Retinal pigment epithelial cell (primary cell): Measurements from ENCODE around the gene UBE2E1.

ENCODE experiments used
- DNase-seq: peaks from one replicate; pipeline ENCODE4 v3.0.0-alpha.2; 2010; ENCODE audit warnings: low read depth
- H3K4me3 ChIP-seq: 2 replicates; pipeline ENCODE4 v1.5.1; 2011; ENCODE audit warnings: mild to moderate bottlenecking, low read length, control low read depth, moderate library complexity
- CTCF ChIP-seq: conservative IDR thresholded peaks from 2 replicates; pipeline ENCODE4 v1.5.1; 2011; ENCODE audit warnings: low read depth, low read length, control low read depth, inconsistent platforms

UBE2E1 gene

GRCh38 chr3:23931597-23931996, 125.8 kb downstream of the UBE2E1 start:
- H3K4me3 ChIP-seq, result no peak overlapping the region
- TF ChIP-seq CTCF, result no peak

GRCh38 chr3:23932571-23932970, 126.8 kb downstream of the UBE2E1 start:
- no peak for TF ChIP-seq CTCF
- no peak for DNase-seq
- H3K4me3 ChIP-seq, result no peak overlapping the region

More at GRCh38 chr3:23931597-23931996, 125.8 kb downstream of the UBE2E1 start:
- DNase-seq, result no peak

- TF ChIP-seq CTCF, result no peak
- no peak for DNase-seq
- no peak overlapping the region for H3K4me3 ChIP-seq
These were observed 128.5 kb downstream of the UBE2E1 start for GRCh38 chr3:23934253-23934652.

GRCh38 chr3:23937296-23937695, 131.5 kb downstream of the UBE2E1 start:
- no peak overlapping the region for H3K4me3 ChIP-seq
- DNase-seq, result no peak
- TF ChIP-seq CTCF, result no peak

- no peak overlapping the region for H3K4me3 ChIP-seq
- no peak for TF ChIP-seq CTCF
- no peak for DNase-seq
These were observed 132.9 kb downstream of the UBE2E1 start for GRCh38 chr3:23938688-23939087.

- no peak for DNase-seq
- no peak for TF ChIP-seq CTCF
- no peak overlapping the region for H3K4me3 ChIP-seq
These were observed 135.0 kb downstream of the UBE2E1 start for GRCh38 chr3:23940775-23941174.
